SK-N-SH (cell line): ENCODE measurements around the gene TMPRSS2. TPM values are rescaled to one million over a fixed set of nuclear protein-coding genes. Genes with fewer than 3 reads are reported as not detected.

Source experiments
- CTCF ChIA-PET: fragments of 300-600, 350-600 bp; formaldehyde crosslinking; extraction: SDS; loops from one replicate; lab custom pipeline; 2021; lab: Yijun Ruan, JAX
- POLR2A ChIA-PET: fragments of 350-600 bp; sonication (Branson Sonifier 250); formaldehyde crosslinking; extraction: SDS; loops from one replicate; lab custom pipeline; 2020; ENCODE audit warnings: antibody characterized with exemption, inconsistent platforms; lab: Yijun Ruan, JAX
- DNase-seq: peaks from one replicate; pipeline ENCODE4 v3.0.0; 2012
- H2AFZ ChIP-seq: fragments of 200-600 bp; sonication (generic); 2 replicates; pipeline ENCODE4 v1.8.1; 2016; ENCODE audit warnings: antibody characterized with exemption, mild to moderate bottlenecking, low read depth
- H3F3A ChIP-seq: fragments of 200-600 bp; sonication (generic); replicated peaks from 2 replicates; pipeline ENCODE3; 2016; ENCODE audit warnings: antibody characterized with exemption, mild to moderate bottlenecking; ENCODE audit not compliant: insufficient read depth
- H3K27ac ChIP-seq, 2 experiments: fragments of 200-500 bp in 1 of 2; fragments of 200-600 bp in 1 of 2; sonication (Bioruptor generic) in 1 of 2; sonication (generic), shearing (Covaris generic) in 1 of 2; 2 replicates each; pipeline versions ENCODE4 v1.5.1 to v1.6.1; 2014 to 2016; ENCODE audit warnings: low read depth in 2 of 2, inconsistent platforms in 1 of 2, low read length in 1 of 2, mild to moderate bottlenecking in 1 of 2, mixed read lengths in 1 of 2
- H3K27me3 ChIP-seq: fragments of 200-600 bp; sonication (generic), shearing (Covaris generic); 2 replicates; pipeline ENCODE4 v1.6.1; 2016; ENCODE audit warnings: mixed run types; ENCODE audit not compliant: insufficient read depth
- H3K36me3 ChIP-seq, 2 experiments: fragments of 200-500 bp in 1 of 2; fragments of 200-600 bp in 1 of 2; sonication (Bioruptor generic) in 1 of 2; sonication (generic) in 1 of 2; replicated peaks in 1 of 2; 2 replicates each; pipeline versions ENCODE3 to v1.5.1; 2014 to 2016; ENCODE audit warnings: low read length in 1 of 2, mild to moderate bottlenecking in 1 of 2; ENCODE audit not compliant: insufficient read depth in 2 of 2, control insufficient read depth in 1 of 2
- H3K4me1 ChIP-seq, 2 experiments: fragments of 200-500 bp in 1 of 2; fragments of 200-600 bp in 1 of 2; sonication (Bioruptor generic) in 1 of 2; sonication (generic), shearing (Covaris generic) in 1 of 2; 2 replicates each; pipeline versions ENCODE4 v1.5.1 to v1.6.1; 2014 to 2016; ENCODE audit warnings: low read depth in 1 of 2, low read length in 1 of 2, mixed run types in 1 of 2; ENCODE audit not compliant: insufficient read depth in 2 of 2, control insufficient read depth in 1 of 2
- H3K4me2 ChIP-seq: fragments of 200-600 bp; sonication (generic), shearing (Covaris generic); 2 replicates; pipeline ENCODE4 v1.6.1; 2017; ENCODE audit warnings: mixed run types
- H3K4me3 ChIP-seq, 2 experiments: fragments of 200-500 bp in 1 of 2; fragments of 200-600 bp in 1 of 2; sonication (Bioruptor generic) in 1 of 2; sonication (generic), shearing (Covaris generic) in 1 of 2; 2 replicates each; pipeline versions ENCODE4 v1.5.1 to v1.8.1; 2014 to 2016; ENCODE audit warnings: low read depth in 2 of 2, inconsistent platforms in 1 of 2, low read length in 1 of 2, mild to moderate bottlenecking in 1 of 2, mixed read lengths in 1 of 2, moderate library complexity in 1 of 2
- H3K79me2 ChIP-seq: fragments of 200-600 bp; sonication (generic); 2 replicates; pipeline ENCODE4 v1.8.1; 2017; ENCODE audit warnings: mild to moderate bottlenecking; ENCODE audit not compliant: insufficient read depth
- H3K9ac ChIP-seq: fragments of 200-600 bp; sonication (generic); 2 replicates; pipeline ENCODE4 v1.6.1; 2017; ENCODE audit warnings: mixed run types
- H3K9me2 ChIP-seq: fragments of 200-600 bp; sonication (generic); 2 replicates; pipeline ENCODE4 v1.6.1; 2017; ENCODE audit warnings: mixed run types
- H3K9me3 ChIP-seq: fragments of 200-600 bp; sonication (generic); 2 replicates; pipeline ENCODE4 v1.6.1; 2017; ENCODE audit warnings: mixed run types, mild to moderate bottlenecking, moderate library complexity
- H4K20me1 ChIP-seq: fragments of 200-600 bp; sonication (generic); 2 replicates; pipeline ENCODE4 v1.6.1; 2017; ENCODE audit warnings: mild to moderate bottlenecking, mixed run types; ENCODE audit not compliant: insufficient read depth
- CTCF ChIP-seq: fragments of 200-600 bp; sonication (generic); IDR thresholded peaks from 2 replicates; pipeline ENCODE4 v1.6.1; 2017; ENCODE audit warnings: antibody characterized with exemption, mild to moderate bottlenecking, moderate library complexity
- EZH2phosphoT487 ChIP-seq: fragments of 200-600 bp; sonication (generic); IDR thresholded peaks from 2 replicates; pipeline ENCODE4 v1.6.1; 2017; ENCODE audit warnings: low read depth, mixed run types, mild to moderate bottlenecking, antibody characterized with exemption, moderate library complexity, borderline replicate concordance
- FOSL2 ChIP-seq: IDR thresholded peaks from 2 replicates; pipeline ENCODE4 v1.4.0; 2012; ENCODE audit warnings: low read depth, mild to moderate bottlenecking, moderate library complexity, borderline replicate concordance
- FOXJ3 ChIP-seq: sonication (generic); formaldehyde crosslinking; IDR thresholded peaks from 2 replicates; pipeline ENCODE4 v1.5.1; 2020; ENCODE audit warnings: mild to moderate bottlenecking, missing genetic modification reagents
- IRF3 ChIP-seq: fragments of 150-350 bp; IDR thresholded peaks from 2 replicates; pipeline ENCODE4 v1.6.1; 2016; ENCODE audit warnings: mild to moderate bottlenecking, low read depth, low read length
- MAX ChIP-seq: IDR thresholded peaks from 2 replicates; pipeline ENCODE4 v1.4.0; 2012; ENCODE audit warnings: low read depth
- MXI1 ChIP-seq: IDR thresholded peaks from 2 replicates; pipeline ENCODE4 v1.6.1; 2012; ENCODE audit warnings: mild to moderate bottlenecking, low read depth, low read length, improper control_type of control experiment
- NFIC ChIP-seq: IDR thresholded peaks from 2 replicates; pipeline ENCODE4 v1.4.0; 2012; ENCODE audit warnings: borderline replicate concordance
- NRF1 ChIP-seq: IDR thresholded peaks from 2 replicates; pipeline ENCODE4 v1.6.1; 2012; ENCODE audit warnings: low read depth, mild to moderate bottlenecking, low read length
- RAD21 ChIP-seq: IDR thresholded peaks from 2 replicates; pipeline ENCODE4 v1.6.1; 2012; ENCODE audit warnings: mild to moderate bottlenecking, low read length
- RFX5 ChIP-seq: IDR thresholded peaks from 2 replicates; pipeline ENCODE4 v1.6.1; 2012; ENCODE audit warnings: mild to moderate bottlenecking, improper control_type of control experiment, low read length
- SMC3 ChIP-seq: IDR thresholded peaks from 2 replicates; pipeline ENCODE4 v1.6.1; 2012; ENCODE audit warnings: low read depth, low read length, improper control_type of control experiment
- TAF1 ChIP-seq: IDR thresholded peaks from 2 replicates; pipeline ENCODE4 v1.6.1; 2012; ENCODE audit warnings: low read depth, mild to moderate bottlenecking, low read length, moderate library complexity, borderline replicate concordance
- TCF12 ChIP-seq: IDR thresholded peaks from 2 replicates; pipeline ENCODE4 v1.4.0; 2012
- YY1 ChIP-seq: IDR thresholded peaks from 2 replicates; pipeline ENCODE4 v1.4.0; 2012; ENCODE audit warnings: low read depth, mild to moderate bottlenecking
- WGBS: methylation state at CpG from one replicate; pipeline ENCODE4 v1.1.6; 2017; ENCODE audit warnings: low lambda C conversion rate; 5-methylcytosine and 5-hydroxymethylcytosine counted together
- polyA plus RNA-seq, 3 experiments: library from polyadenylated mRNA; depleted of rRNA; stranded (reverse); fragments of >200 nt; gene quantifications; 2 replicates each; pipeline ENCODE4 v1.2.3, GENCODE V29; 2012

Gene TMPRSS2
- polyA plus RNA-seq, 1 of the 3 experiments (the other 2 are of a cell fraction) = not detected

- Histone ChIP-seq H4K20me1 (no peaks in the 10 kb centered on the region), H3K27me3 (peaks cover 13% of the 10 kb centered on the region; the same call in 1 of the 2 replicates), H3F3A (no peaks in the 10 kb centered on the region), H3K36me3 (no peaks in the 10 kb centered on the region), H3K79me2 (no peaks in the 10 kb centered on the region), H3K4me1 (no peaks in the 10 kb centered on the region), H3K9me3 (no peaks in the 10 kb centered on the region), H3K9me2 (no peaks in the 10 kb centered on the region), H3K4me2 (no peak overlapping the region), H3K27ac (no peak overlapping the region), H3K9ac (no peak overlapping the region), H3K4me3 (no peak overlapping the region), H2AFZ (no peak overlapping the region)
- no peak for TF ChIP-seq CTCF
- ChIA-PET POLR2A (no interaction called here), CTCF (no interaction called here)
- WGBS = 0% methylated on average over 1 of the region's 3 CpGs
- DNase-seq = no peak
Observed at GRCh38 chr21:41523175-41523574, 15.2 kb upstream of the TMPRSS2 start.

- 14% methylated on average over 4 of the region's 4 CpGs for WGBS
- Histone ChIP-seq H3K4me2 (no peak overlapping the region), H3K9ac (no peak overlapping the region), H3K27me3 (peaks cover 6% of the 10 kb centered on the region; the same call in 1 of the 2 replicates), H3K27ac (no peak overlapping the region), H3K9me2 (no peaks in the 10 kb centered on the region), H3K36me3 (no peaks in the 10 kb centered on the region), H3K9me3 (no peaks in the 10 kb centered on the region), H4K20me1 (no peaks in the 10 kb centered on the region), H3F3A (no peaks in the 10 kb centered on the region), H3K4me1 (no peaks in the 10 kb centered on the region), H3K79me2 (no peaks in the 10 kb centered on the region), H3K4me3 (no peak overlapping the region), H2AFZ (no peak overlapping the region)
- DNase-seq = no peak
- CTCF ChIA-PET = no interaction called here
- POLR2A ChIA-PET = no interaction called here
- no peak for TF ChIP-seq FOXJ3 (CRISPR knock-in tag)
- no peak for TF ChIP-seq IRF3
Observed at GRCh38 chr21:41521489-41522027, 13.6 kb upstream of the TMPRSS2 start.

- Histone ChIP-seq H3F3A (no peaks in the 10 kb centered on the region), H3K27me3 (no peaks in the 10 kb centered on the region), H3K4me3 (no peak overlapping the region), H3K27ac (no peak overlapping the region), H3K4me1 (no peaks in the 10 kb centered on the region), H4K20me1 (no peaks in the 10 kb centered on the region), H3K9me2 (no peaks in the 10 kb centered on the region), H3K79me2 (no peaks in the 10 kb centered on the region), H3K36me3 (no peaks in the 10 kb centered on the region), H3K9me3 (no peaks in the 10 kb centered on the region), H3K4me2 (no peak overlapping the region), H3K9ac (no peak overlapping the region), H2AFZ (no peak overlapping the region)
- DNase-seq = no peak
- POLR2A ChIA-PET = no interaction called here
- WGBS = 0% methylated on average over 3 of the region's 5 CpGs
- CTCF ChIA-PET = no interaction called here
- TF ChIP-seq TCF12 (no peak), RFX5 (no peak), FOSL2 (no peak), MAX (no peak), MXI1 (no peak), CTCF (no peak), YY1 (no peak), TAF1 (no peak), RAD21 (no peak), NRF1 (no peak), EZH2phosphoT487 (no peak), NFIC (no peak), SMC3 (no peak)
Observed at GRCh38 chr21:41520560-41521442, 12.8 kb upstream of the TMPRSS2 start.
